WERI-Rb-1 (cell line): Measurements from ENCODE around the gene IFNL1.
"Not testable (repeated sequence)": the region's sequence is repeated elsewhere in the genome, so short reads cannot be mapped to it uniquely, and the experiment has no call there.

Experiments
- DNase-seq: peaks from one replicate; pipeline ENCODE4 v3.0.0-alpha.2; 2020
- H3K27ac ChIP-seq: fragments of 250-450 bp; sonication (Bioruptor Pico); 2 replicates; pipeline ENCODE4 v1.5.1; 2020; ENCODE audit warnings: mild to moderate bottlenecking, moderate library complexity
- H3K27me3 ChIP-seq: fragments of 250-450 bp; sonication (Bioruptor Pico); 2 replicates; pipeline ENCODE4 v1.5.1; 2021; ENCODE audit warnings: mild to moderate bottlenecking, low read depth, moderate library complexity; ENCODE audit not compliant: insufficient read depth, severe bottlenecking
- H3K36me3 ChIP-seq: fragments of 250-450 bp; sonication (Bioruptor Pico); 2 replicates; pipeline ENCODE4 v1.5.1; 2020; ENCODE audit warnings: mild to moderate bottlenecking, moderate library complexity
- H3K4me3 ChIP-seq: 2 replicates; pipeline ENCODE4 v1.5.1; 2011; ENCODE audit warnings: low read depth, mild to moderate bottlenecking, control low read depth, low read length
- H3K9me3 ChIP-seq: fragments of 250-450 bp; sonication (Bioruptor Pico); 2 replicates; pipeline ENCODE4 v1.5.1; 2021; ENCODE audit warnings: mild to moderate bottlenecking, moderate library complexity; ENCODE audit not compliant: severe bottlenecking
- TF ChIP-seq, protein P1 (sequence below): IDR thresholded peaks from 2 replicates; pipeline ENCODE4 v1.5.1; 2011; ENCODE audit warnings: low read depth, mild to moderate bottlenecking, control low read depth, inconsistent platforms, low read length

Gene IFNL1

DNA sequence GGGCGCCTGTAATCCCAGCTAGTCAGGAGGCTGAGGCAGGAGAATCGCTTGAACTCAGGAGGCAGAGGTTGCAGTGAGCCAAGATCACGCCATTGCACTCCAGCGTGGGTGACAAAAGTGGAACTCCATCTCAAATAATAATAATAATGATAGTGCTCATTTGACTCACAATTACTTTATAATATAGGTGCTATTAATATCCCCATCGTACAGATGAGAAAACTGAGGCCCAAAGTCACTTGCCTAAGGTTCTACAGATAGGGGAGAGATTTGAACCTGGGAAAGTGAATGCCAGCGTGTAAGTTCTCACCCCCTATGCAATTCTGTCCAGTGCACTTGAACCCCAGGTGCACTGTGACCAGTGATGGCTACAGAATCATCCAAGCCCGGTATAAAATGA lies 33.7 kb downstream of the IFNL1 start:
- TF ChIP-seq, protein P1, sequence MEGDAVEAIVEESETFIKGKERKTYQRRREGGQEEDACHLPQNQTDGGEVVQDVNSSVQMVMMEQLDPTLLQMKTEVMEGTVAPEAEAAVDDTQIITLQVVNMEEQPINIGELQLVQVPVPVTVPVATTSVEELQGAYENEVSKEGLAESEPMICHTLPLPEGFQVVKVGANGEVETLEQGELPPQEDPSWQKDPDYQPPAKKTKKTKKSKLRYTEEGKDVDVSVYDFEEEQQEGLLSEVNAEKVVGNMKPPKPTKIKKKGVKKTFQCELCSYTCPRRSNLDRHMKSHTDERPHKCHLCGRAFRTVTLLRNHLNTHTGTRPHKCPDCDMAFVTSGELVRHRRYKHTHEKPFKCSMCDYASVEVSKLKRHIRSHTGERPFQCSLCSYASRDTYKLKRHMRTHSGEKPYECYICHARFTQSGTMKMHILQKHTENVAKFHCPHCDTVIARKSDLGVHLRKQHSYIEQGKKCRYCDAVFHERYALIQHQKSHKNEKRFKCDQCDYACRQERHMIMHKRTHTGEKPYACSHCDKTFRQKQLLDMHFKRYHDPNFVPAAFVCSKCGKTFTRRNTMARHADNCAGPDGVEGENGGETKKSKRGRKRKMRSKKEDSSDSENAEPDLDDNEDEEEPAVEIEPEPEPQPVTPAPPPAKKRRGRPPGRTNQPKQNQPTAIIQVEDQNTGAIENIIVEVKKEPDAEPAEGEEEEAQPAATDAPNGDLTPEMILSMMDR, result no peak
- Histone ChIP-seq H3K27me3 (no peaks in the 10 kb centered on the region), H3K4me3 (no peak overlapping the region), H3K27ac (no peak overlapping the region), H3K36me3 (no peaks in the 10 kb centered on the region), H3K9me3 (no peaks in the 10 kb centered on the region)
- no peak for DNase-seq

DNA sequence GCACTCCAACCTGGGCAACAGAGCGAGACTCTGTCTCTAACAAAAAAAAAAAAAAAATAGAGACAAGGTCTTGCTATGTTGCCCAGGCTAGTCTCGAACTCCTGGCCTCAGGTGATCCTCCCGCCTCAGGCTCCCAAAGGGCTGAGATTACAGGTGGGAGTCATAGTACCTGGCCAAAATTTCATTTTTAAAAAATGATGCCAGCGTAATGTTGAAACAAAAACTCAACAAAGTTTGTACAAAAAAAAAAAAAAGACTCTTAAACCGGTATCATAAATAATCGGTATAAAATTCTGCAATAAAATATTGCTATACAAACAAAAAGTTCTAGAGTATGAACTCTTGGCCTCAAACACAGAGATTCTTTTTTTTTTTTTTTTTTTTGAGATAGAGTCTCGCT lies 36.1 kb downstream of the IFNL1 start:
- no peaks in the 10 kb centered on the region for H3K36me3 ChIP-seq
- H3K9me3 ChIP-seq, result no peaks in the 10 kb centered on the region
- no peak overlapping the region for H3K27ac ChIP-seq
- no peaks in the 10 kb centered on the region for H3K27me3 ChIP-seq
- H3K4me3 ChIP-seq, result no peak overlapping the region
- DNase-seq, result no peak
- TF ChIP-seq, protein P1, result no peak

DNA sequence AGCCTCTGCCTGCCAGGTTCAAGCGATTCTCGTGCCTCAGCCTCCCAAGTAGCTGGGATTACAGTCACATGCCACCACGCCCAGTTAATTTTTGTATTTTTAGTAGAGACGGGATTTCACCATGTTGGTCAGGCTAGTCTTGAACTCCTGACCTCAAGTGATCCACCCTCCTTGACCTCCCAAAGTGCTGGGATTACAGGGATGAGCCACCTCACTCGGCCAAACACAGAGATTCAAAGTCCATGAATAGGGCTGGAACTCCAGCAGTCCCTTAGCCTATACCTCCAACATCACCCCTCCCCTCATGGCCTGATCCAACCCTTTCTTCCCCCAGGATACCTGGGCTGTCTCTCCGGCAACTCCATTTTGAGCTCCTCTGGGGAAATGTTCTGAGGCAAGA lies 36.5 kb downstream of the IFNL1 start:
- H3K27me3 ChIP-seq, H3K27ac ChIP-seq, H3K36me3 ChIP-seq: not testable (repeated sequence)

DNA sequence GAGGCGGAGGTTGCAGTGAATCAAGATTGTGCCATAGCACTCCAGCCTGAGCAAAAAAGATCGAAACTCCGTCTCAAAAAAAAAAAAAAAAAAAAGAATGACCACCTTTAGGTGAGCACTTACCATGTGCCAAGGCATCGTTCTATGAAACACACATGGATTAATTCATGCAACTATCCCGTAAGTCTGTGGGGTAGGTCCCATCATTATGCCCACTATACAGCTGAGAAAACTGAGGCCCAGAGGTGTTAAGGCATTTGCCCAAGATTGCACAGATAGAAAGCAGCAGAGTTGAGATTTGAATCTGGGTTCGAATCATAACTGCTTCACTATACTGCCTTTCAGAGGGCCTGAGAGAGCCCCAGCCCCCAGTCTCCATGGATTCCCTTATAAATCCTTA lies 37.3 kb downstream of the IFNL1 start:
- Histone ChIP-seq H3K4me3 (no peak overlapping the region), H3K9me3 (no peaks in the 10 kb centered on the region), H3K27ac (no peak overlapping the region), H3K27me3 (no peaks in the 10 kb centered on the region), H3K36me3 (no peaks in the 10 kb centered on the region)
- no peak for DNase-seq
- TF ChIP-seq, protein P1, result no peak

More for the DNA sequence above, 36.5 kb downstream of the IFNL1 start:
- H3K9me3 ChIP-seq, H3K4me3 ChIP-seq, DNase-seq: not testable (repeated sequence)

DNA sequence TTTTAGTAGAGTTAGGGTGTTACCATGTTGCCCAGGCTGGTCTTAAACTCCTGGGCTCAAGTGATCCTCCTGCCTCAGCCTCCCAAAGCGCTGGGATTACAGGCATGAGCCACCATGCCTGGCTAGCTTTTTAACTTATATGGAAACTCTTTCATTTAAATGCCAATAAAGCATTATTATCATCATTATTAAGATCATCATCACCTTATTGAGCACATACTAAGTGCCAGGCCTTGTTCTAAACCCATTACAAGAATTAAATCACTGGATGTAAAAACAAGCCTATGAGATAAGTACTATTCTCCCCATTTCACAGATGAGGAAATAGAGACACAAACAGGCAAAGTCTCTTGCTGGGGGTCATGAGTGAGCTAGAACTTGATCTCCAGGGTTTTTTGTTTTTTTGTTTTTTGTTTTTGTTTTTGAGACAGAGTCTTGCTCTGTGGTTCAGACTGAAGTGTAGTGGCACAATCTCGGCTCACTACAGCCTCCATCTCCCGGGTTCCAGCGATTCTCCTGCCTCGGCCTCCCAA lies 38.3 kb downstream of the IFNL1 start:
- Histone ChIP-seq H3K4me3 (no peak overlapping the region), H3K27me3 (no peaks in the 10 kb centered on the region), H3K36me3 (no peaks in the 10 kb centered on the region), H3K27ac (no peak overlapping the region), H3K9me3 (no peaks in the 10 kb centered on the region)
- TF ChIP-seq, protein P1, result no peak
- DNase-seq, result no peak

DNA sequence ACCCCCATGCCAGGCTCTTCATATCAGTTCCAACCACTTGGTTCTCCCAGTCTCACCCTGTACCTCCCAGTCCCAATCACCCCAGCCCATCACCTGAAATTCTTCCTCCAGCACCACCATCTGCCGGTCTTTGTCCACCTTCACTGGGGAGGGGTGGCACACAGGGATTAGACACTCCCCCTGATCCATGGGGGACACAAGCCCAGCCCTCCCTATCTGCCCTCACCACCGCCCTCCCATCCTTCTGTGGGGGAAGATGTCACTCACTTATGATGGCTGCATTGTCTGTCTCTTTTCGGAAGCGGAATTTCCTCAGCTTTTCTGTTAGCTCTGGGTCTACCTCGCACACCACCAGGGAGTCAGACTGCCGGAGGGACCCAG lies 39.0 kb downstream of the IFNL1 start:
- H3K36me3 ChIP-seq, result no peaks in the 10 kb centered on the region
- no peak overlapping the region for H3K4me3 ChIP-seq
- no peak overlapping the region for H3K27ac ChIP-seq
- no peak for DNase-seq
- no peaks in the 10 kb centered on the region for H3K9me3 ChIP-seq
- no peaks in the 10 kb centered on the region for H3K27me3 ChIP-seq
- TF ChIP-seq, protein P1, result no peak
